Activated naive CD4-positive, alpha-beta T cell treated with anti-CD3 and anti-CD28 coated beads, Interleukin-2, amount 50 U/mL, for 72 hours (primary cell): Measurements from ENCODE around the gene ENPEP. TPM values are rescaled to one million over a fixed set of nuclear protein-coding genes. Genes with fewer than 3 reads are reported as not detected.

ENCODE experiments used
- ATAC-seq, 2 donors: fragments of 150-1000 bp; cut with Tn5 transposase; 2 replicates each; pipeline ENCODE4 v1.10.0; 2021; ENCODE audit warnings: mild to moderate bottlenecking in 2 of 2, moderate library complexity in 2 of 2
- DNase-seq, 2 donors: peaks; one replicate each; pipeline ENCODE4 v3.0.0; 2021 to 2022; ENCODE audit warnings: low spot score in 2 of 2
- H3K27ac Mint-ChIP-seq, 2 donors: one replicate each; pipeline ENCODE4 v1.8.0; 2022; ENCODE audit warnings: mild to moderate bottlenecking in 2 of 2, mixed read lengths in 2 of 2
- H3K36me3 Mint-ChIP-seq, 2 donors: one replicate each; pipeline ENCODE4 v1.8.0; 2022; ENCODE audit warnings: mixed read lengths in 2 of 2
- H3K9me3 Mint-ChIP-seq, 2 donors: one replicate each; pipeline ENCODE4 v1.8.0; 2022; ENCODE audit warnings: mixed read lengths in 2 of 2
- total RNA-seq, 2 donors: library from RNA; stranded (reverse); gene quantifications; one replicate each; pipeline ENCODE4 v1.2.3, GENCODE V29; 2022

The ENPEP gene
- total RNA-seq, 2 donors from 2014 or later = not detected

DNA sequence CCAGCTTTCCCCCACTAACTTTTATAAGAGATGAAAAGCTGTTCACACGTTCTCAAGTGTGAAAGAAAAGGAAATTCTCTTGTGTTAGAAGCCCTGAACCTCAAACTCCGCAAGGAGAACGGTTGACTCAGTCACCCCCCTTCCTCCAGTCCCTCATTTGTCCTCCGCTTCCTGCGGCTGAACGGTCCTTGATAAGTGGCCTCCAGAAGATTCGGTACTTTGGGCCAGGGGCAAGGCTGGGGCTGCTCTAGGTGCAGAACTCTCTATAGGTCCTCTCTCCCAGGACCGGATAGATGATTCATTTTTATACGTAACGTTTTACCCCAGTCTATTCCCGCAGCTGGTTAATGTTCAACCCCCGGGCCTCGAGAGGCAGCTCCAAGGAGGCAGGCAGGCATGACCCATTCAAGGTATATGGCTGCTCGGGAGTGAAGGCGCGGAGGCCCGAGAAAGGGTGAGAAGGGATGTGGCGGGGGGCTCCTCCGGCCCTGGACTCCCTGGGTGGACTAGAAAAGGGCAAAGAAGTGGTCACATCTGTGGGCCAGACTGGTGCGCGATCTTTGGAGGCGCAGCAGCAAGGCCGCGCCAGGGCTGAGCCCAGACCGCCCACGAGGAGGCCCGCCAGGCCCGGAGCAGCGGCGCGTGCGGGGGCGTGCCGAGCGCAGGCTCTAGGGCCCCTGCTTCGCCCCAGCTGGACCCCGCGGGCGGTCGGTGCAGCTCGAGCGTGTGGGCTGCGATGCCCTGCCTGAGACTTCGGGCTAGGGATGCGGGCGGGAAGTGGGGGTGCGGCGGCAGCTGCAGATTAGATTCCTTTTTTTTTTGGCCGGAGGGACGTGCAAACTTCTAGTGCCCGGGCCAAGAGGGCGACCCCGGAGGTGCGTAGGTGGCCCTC lies 135.2 kb downstream of the ENPEP start:
- ATAC-seq (no peak), DNase-seq (no peak)
- no peaks in the 10 kb centered on the region for H3K9me3 Mint-ChIP-seq
- H3K36me3 Mint-ChIP-seq = peaks cover 0 to 16% of the 10 kb centered on the region in 2 donors
- peak overlapping the region in 1 of 2 donors; percentile 14 for H3K27ac Mint-ChIP-seq

DNA sequence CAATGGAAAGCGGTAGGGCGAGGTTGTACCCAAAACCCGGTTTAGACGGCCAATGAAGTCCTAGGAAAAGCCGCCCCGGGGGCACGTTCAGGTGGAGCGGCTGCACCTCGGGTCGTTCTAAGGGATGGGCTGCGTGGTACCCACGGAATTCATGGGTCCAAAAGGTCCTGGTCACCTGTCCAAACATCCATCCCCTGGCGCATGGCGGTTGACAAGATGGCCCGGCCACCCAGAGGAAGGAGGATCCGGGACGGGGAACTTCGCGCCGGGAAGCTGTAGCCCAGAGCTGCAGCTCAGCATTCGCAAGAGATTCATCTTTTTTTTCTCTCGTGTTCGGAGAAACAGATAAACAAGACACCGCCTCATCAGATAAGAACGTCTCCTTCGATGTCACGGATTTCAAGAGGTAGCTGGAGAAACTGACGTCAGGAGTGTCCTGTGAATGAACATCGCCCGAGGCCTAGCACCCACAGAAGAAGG lies 136.1 kb downstream of the ENPEP start:
- Mint-ChIP-seq H3K27ac (no peak overlapping the region), H3K9me3 (no peaks in the 10 kb centered on the region), H3K36me3 (peaks cover 0 to 17% of the 10 kb centered on the region in 2 donors)
- DNase-seq (no peak), ATAC-seq (no peak)

DNA sequence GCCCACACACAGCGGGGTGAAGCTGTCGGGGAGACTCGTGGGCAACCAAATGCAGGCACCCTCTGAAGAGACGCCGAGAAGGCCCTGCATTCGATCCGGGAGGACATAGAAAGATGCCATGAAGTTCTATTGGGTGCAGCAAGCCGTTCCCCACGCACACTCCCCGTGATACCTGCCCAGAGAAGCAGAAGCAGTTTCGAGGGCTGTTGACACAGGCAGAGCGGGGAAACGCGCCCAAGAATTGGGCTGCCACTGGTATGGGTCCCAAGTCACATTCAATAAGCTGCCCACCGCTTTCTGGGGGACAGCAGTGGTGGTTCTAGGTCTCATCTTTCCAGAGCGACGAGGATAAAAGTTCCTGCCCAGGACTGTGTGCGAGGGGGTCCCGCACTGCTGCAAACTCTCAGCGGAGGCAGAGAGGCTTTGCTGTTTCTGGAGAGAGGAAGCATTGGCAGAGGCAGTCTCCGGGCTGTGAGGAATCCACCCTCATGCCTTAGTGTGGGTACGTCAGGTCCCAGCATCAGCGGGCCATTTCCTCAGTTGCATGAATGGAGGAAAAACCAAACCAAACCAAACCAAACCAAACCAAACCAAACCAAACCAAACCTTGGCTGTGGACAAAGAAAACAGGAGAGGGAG lies 136.8 kb downstream of the ENPEP start:
- Mint-ChIP-seq H3K27ac (no peak overlapping the region), H3K9me3 (no peaks in the 10 kb centered on the region), H3K36me3 (peaks cover under 1 to 17% of the 10 kb centered on the region in 2 donors)
- DNase-seq (no peak), ATAC-seq (no peak)

DNA sequence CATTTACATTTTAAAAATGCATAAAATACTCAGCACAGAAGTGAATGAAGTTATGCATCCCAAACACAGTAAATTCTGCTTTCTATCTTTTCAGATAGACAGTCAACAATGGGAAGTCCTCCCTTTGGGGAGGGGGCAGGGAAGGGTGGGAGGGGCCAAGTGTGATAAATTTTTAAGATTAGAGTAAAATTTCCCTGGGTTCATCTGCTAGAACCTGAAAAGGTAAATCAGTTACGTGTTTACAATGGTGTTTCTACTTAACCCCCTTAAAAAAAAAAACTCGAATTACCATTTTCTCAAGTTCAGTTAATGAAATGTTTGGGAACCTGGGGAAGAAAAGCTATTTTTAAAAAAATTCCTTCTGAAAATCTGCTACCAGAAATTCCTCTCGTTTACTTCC lies 137.8 kb downstream of the ENPEP start:
- DNase-seq (no peak), ATAC-seq (no peak)
- Mint-ChIP-seq H3K9me3 (peaks cover 5 to 6% of the 10 kb centered on the region in 2 donors), H3K36me3 (peaks cover 7 to 21% of the 10 kb centered on the region in 2 donors), H3K27ac (no peak overlapping the region)

DNA sequence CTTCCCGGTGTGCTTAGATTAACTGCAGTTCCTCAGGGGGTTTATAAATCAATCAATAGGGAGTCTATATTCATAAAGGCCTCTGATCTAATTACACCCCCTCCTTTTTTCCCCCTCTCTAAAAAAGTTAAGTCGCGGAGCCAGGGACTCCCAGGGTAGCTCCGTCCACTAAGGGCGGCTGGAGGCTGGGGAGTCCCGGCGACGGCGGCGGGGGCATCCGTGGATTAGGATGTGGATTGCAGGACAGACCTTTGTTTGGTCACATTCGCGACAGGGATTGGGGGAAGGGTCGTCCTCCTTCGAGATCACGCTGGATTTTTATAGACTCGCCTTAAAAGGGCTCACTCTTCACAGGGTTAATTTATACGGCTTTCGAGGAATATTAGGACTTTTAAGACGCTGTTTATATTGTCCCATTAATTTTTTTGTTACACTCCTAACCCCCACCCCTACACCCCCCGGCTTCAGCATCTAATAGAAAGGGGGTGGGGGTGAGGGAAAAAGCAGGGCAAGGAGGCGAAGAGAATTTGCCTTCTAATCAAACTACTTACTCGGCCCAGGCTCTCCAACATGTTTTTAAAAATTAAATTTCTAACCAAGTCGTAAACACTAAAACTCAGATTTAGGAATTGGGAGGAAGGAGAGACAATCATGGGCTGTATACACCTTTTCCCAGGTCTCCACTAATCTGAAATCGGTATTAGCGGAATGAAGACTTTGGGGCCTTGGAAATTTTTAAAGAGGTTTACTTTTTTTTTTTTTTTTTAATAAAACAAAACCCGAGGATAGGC lies 138.4 kb downstream of the ENPEP start:
- ATAC-seq (no peak), DNase-seq (no peak)
- peaks cover 5 to 6% of the 10 kb centered on the region in 2 donors for H3K9me3 Mint-ChIP-seq
- no peak overlapping the region for H3K27ac Mint-ChIP-seq
- H3K36me3 Mint-ChIP-seq = peaks cover 9 to 22% of the 10 kb centered on the region in 2 donors

Other genes starting within 250 kb of the ENPEP start
- gene PITX2, start 146.9 kb downstream of the ENPEP start, total RNA-seq = not detected